ENCODE measurements around the gene ZC2HC1C.

ZC2HC1C gene

DNA sequence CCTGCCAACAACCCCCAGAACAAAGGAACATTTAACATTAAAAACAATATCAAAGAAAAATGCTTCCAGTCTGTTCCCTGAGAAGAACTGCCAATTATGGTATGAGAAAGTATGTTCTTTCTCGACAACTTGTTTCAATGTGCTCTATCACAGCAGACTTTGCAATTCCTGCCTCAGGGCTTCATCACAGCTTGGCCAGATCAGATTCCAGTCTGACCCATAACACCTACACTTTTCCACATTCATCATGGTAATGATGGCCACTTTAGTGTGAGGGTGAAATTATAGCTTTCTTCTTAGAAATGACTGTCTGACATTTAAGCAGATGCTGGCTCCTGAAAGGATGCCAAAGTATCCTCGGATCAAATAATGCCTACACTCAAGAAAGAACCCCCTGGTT is 40.4 kb downstream of the ZC2HC1C start:
- Histone ChIP-seq H3K9me3 (ENCODE audit: control insufficient read depth, insufficient read depth, low read length) (no peaks in the 10 kb centered on the region), H4K20me1 (ENCODE audit: control insufficient read depth, insufficient read depth, low read depth, low read length) (no peaks in the 10 kb centered on the region), H3K79me2 (ENCODE audit: control insufficient read depth, low read length) (no peaks in the 10 kb centered on the region), H3K4me2 (ENCODE audit: low read length) (no peak overlapping the region), H3K36me3 (ENCODE audit: control insufficient read depth, low read length) (peaks cover 93% of the 10 kb centered on the region), H3K4me1 (ENCODE audit: control insufficient read depth, low read length) (no peaks in the 10 kb centered on the region), H3K27me3 (ENCODE audit: control insufficient read depth, low read length) (no peaks in the 10 kb centered on the region), H3K4me3 (ENCODE audit: low read length) (no peak overlapping the region), H3K9me2 (replicated peaks; ENCODE audit: control insufficient read depth, low read length) (no peaks in the 10 kb centered on the region), H3K27ac (ENCODE audit: low read depth, low read length) (no peak overlapping the region), H3F3A (ENCODE audit: control insufficient read depth, insufficient read depth) (no peaks in the 10 kb centered on the region)
- TF ChIP-seq, protein P1, sequence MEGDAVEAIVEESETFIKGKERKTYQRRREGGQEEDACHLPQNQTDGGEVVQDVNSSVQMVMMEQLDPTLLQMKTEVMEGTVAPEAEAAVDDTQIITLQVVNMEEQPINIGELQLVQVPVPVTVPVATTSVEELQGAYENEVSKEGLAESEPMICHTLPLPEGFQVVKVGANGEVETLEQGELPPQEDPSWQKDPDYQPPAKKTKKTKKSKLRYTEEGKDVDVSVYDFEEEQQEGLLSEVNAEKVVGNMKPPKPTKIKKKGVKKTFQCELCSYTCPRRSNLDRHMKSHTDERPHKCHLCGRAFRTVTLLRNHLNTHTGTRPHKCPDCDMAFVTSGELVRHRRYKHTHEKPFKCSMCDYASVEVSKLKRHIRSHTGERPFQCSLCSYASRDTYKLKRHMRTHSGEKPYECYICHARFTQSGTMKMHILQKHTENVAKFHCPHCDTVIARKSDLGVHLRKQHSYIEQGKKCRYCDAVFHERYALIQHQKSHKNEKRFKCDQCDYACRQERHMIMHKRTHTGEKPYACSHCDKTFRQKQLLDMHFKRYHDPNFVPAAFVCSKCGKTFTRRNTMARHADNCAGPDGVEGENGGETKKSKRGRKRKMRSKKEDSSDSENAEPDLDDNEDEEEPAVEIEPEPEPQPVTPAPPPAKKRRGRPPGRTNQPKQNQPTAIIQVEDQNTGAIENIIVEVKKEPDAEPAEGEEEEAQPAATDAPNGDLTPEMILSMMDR (IDR thresholded peaks at IDR 0.05; ENCODE audit: low read depth, low read length, poor library complexity, severe bottlenecking), result no peak
- no peak for TF ChIP-seq EZH2phosphoT487 (IDR thresholded peaks at IDR 0.05; ENCODE audit: borderline replicate concordance, low read length)

DNA sequence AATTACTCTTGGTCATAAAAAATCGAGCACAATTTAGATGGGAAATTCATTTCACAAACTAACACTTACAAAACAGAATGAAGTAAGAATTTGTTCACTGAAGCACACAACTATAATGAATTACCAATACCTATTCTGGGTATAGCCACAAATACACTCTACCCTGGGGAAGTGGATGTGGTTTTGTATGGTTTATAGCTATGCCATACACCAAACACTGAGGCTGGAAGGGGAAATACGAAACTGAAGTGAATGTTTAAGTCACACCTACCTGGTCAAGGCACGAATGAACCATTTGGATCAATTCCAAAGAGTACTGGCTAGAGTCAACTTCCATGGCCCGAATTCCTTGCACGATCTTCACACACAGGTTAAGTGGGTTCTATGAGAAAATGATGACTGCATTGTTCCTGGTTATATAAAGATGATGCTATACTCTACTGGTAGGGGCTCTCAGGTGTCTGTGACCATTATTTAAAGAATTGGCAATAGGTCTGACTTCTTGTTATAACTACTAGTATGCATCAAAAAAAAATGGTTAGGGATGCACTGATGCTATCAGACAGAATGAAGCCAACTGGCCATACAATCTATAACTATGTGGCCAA is 44.6 kb downstream of the ZC2HC1C start:
- TF ChIP-seq EZH2phosphoT487 (IDR thresholded peaks at IDR 0.05; ENCODE audit: borderline replicate concordance, low read length), result no peak
- TF ChIP-seq, protein P1 (IDR thresholded peaks at IDR 0.05; ENCODE audit: low read depth, low read length, poor library complexity, severe bottlenecking), result no peak
- no peak overlapping the region for H3K4me3 ChIP-seq (ENCODE audit: low read length)
- no peak overlapping the region for H3K4me2 ChIP-seq (ENCODE audit: low read length)
- no peaks in the 10 kb centered on the region for H3K9me3 ChIP-seq (ENCODE audit: control insufficient read depth, insufficient read depth, low read length)
- H4K20me1 ChIP-seq (ENCODE audit: control insufficient read depth, insufficient read depth, low read depth, low read length), result no peaks in the 10 kb centered on the region
- H3F3A ChIP-seq (ENCODE audit: control insufficient read depth, insufficient read depth), result no peaks in the 10 kb centered on the region
- no peak overlapping the region for H3K27ac ChIP-seq (ENCODE audit: low read depth, low read length)
- H3K9me2 ChIP-seq (replicated peaks; ENCODE audit: control insufficient read depth, low read length), result no peaks in the 10 kb centered on the region
- no peaks in the 10 kb centered on the region for H3K27me3 ChIP-seq (ENCODE audit: control insufficient read depth, low read length)
- peaks cover 93% of the 10 kb centered on the region for H3K36me3 ChIP-seq (ENCODE audit: control insufficient read depth, low read length)
- no peaks in the 10 kb centered on the region for H3K4me1 ChIP-seq (ENCODE audit: control insufficient read depth, low read length)
- no peaks in the 10 kb centered on the region for H3K79me2 ChIP-seq (ENCODE audit: control insufficient read depth, low read length)

DNA sequence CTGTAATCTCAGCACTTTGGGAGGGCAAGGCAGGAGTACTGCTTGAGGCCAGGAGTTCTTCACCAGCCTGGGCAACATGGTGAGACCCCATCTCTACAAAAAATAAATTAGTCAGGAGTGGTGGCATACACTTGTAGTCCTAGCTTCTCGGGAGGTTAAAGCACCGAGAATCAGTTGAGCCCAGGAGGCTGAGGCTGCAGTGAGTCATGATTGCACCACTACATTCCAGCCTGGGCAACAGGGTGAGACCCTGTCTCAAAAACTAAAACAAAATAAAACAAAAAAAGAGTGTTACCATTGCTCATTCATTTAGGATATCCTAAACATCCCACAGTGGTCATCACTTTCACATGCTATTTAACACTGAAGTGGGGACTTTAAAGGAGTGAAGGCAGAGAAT is 49.6 kb downstream of the ZC2HC1C start:
- H3F3A ChIP-seq (ENCODE audit: control insufficient read depth, insufficient read depth), result peaks cover 6% of the 10 kb centered on the region; the same call in 1 of the 2 replicates
- no peak overlapping the region for H3K27ac ChIP-seq (ENCODE audit: low read depth, low read length)
- peaks cover 82% of the 10 kb centered on the region for H3K36me3 ChIP-seq (ENCODE audit: control insufficient read depth, low read length)
- H3K4me1 ChIP-seq (ENCODE audit: control insufficient read depth, low read length), result peaks cover 3% of the 10 kb centered on the region
- no peak overlapping the region for H3K4me3 ChIP-seq (ENCODE audit: low read length)
- no peaks in the 10 kb centered on the region for H3K27me3 ChIP-seq (ENCODE audit: control insufficient read depth, low read length)
- no peaks in the 10 kb centered on the region for H3K9me2 ChIP-seq (replicated peaks; ENCODE audit: control insufficient read depth, low read length)
- TF ChIP-seq, protein P1 (IDR thresholded peaks at IDR 0.05; ENCODE audit: low read depth, low read length, poor library complexity, severe bottlenecking), result no peak
- TF ChIP-seq EZH2phosphoT487 (IDR thresholded peaks at IDR 0.05; ENCODE audit: borderline replicate concordance, low read length), result no peak
- H4K20me1 ChIP-seq (ENCODE audit: control insufficient read depth, insufficient read depth, low read depth, low read length), result no peaks in the 10 kb centered on the region
- H3K4me2 ChIP-seq (ENCODE audit: low read length), result no peak overlapping the region
- no peaks in the 10 kb centered on the region for H3K9me3 ChIP-seq (ENCODE audit: control insufficient read depth, insufficient read depth, low read length)
- H3K79me2 ChIP-seq (ENCODE audit: control insufficient read depth, low read length), result peaks cover 6% of the 10 kb centered on the region
